HG03442 (cell line): ENCODE results near the gene MINDY3.

Experiments
- ATAC-seq: cut with Tn5 transposase; IDR thresholded peaks from one replicate; pipeline ENCODE4 v1.9.1; 2021; ENCODE audit warnings: mild to moderate bottlenecking, moderate library complexity; ENCODE audit not compliant: unreplicated experiment

MINDY3 gene

GRCh38 chr10:15808204-15808797 is 52.0 kb downstream of the MINDY3 start:
- ATAC-seq = no peak

DNA sequence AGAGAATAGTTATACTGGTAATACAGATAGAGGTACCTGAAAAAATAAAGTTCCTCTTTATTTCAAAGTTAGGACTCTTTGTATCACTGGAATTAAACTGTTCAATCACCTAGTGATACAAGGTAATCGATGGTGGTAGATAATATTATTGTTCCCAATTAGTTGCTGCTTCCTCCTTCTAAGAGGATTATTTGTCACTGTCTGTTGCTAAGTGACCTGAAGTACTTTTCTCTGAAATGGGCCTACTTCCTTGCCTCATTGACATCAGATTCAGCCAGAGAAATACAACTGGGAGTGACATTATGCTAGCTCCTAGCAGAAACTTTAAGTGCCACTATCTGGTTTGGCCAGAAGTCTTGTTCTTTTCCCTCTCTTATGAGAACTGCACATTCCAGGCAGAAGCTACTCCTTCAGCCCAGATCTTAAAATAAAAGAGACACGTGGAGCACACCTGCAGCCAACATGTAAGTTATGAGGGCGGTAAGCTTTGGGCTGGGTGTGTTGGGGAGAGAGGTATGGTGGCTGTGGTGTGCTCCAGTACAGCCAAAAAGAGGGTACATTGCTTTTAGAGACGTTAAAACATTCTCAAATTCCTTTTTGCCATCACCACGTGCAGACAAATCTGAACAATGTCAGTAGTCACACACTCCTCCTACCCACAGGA is 54.8 kb downstream of the MINDY3 start:
- ATAC-seq = no peak

DNA sequence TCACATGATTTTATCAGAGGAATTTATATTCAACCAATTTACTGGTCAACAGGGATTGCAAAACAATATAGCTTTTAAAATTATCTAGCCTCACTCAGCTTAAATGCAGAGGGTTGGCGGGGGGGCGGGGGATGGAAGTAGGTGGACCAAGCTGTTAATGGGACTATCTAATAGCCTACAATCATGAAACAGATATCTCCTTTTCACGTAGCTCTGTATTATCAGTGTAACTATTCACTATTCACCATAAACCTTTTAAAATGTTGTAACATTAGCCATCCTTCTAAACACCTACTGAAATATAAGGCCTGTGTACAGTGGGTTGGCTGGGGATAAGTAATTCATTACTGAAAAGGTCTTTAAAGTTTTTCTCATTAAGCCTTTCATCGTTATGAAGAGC is 56.2 kb downstream of the MINDY3 start:
- ATAC-seq = no peak

- ATAC-seq = no peak
Measured at GRCh38 chr10:15802375-15802949, 57.8 kb downstream of the MINDY3 start.

DNA sequence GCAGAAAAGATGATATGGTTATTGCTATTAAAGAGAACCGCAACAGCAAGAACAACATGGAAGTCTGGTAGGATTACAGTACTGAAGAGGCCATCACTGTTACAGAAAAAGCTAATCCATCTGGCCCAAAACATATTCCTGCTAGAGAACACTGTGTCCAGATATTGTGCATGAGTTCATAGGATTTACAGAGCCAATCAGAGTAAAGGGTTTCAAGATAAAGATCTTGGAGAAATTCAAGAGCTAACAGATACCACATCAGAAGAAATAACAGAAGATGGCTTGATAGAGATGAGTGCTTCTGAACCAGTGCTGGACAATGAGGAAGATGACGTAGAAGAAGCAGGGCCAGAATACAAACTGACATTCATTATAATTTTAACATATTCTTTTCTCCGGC is 58.7 kb downstream of the MINDY3 start:
- no peak for ATAC-seq

DNA sequence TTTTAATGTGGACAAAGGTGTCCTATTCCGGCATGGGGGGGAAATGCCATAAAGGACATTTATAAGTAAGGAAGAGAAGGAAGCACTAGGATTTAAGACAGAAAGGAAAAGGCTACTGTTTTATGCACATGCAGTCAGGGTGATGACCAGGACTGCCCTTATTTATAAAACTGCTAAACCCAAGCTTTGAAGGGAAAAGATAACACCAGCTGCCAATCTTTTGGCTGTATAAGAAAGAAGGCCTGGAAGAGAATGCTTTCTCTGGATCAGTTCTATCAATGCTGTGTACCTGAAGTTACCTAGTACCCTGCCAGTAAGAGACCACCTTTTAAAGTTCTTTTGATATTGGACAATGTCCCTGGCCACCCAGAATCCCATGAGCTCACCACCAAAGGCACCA is 59.2 kb downstream of the MINDY3 start:
- no peak for ATAC-seq

DNA sequence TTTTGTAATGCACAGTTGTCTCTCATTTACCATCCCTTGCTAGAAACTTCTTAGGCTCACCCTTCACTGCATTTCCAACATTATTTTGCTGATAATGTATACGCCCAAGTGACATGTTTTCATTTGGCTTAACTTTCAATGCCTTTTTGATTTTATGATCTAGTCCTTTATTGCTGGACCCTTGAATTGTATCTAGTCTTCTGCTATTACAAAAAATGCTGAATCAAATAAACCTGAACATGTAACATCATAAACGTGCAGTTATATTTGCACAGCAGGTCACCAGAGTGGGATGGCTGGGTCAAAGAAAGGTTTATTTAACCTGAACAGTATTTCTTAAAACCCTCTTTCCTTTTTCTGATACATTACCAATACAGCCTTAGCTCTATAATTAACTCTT is 63.0 kb downstream of the MINDY3 start:
- ATAC-seq = no peak

DNA sequence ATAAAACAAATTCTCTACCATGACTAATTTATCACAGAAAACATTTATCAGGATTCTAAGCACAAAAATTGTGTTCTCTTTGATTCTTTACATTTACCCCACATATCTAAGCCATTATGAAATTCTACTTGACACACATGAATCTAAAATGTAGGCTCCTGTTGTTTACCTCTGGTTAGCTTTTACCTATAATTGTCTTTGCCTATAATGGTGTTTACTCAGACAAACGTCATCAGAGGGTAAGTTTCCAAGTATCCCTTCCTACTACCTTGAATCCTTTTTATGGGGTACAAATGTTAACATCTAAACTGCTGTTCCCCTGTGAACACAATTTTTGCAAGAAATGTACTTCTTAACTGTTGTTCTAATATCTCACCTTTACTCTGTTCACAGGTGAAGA is 63.5 kb downstream of the MINDY3 start:
- ATAC-seq = no peak

DNA sequence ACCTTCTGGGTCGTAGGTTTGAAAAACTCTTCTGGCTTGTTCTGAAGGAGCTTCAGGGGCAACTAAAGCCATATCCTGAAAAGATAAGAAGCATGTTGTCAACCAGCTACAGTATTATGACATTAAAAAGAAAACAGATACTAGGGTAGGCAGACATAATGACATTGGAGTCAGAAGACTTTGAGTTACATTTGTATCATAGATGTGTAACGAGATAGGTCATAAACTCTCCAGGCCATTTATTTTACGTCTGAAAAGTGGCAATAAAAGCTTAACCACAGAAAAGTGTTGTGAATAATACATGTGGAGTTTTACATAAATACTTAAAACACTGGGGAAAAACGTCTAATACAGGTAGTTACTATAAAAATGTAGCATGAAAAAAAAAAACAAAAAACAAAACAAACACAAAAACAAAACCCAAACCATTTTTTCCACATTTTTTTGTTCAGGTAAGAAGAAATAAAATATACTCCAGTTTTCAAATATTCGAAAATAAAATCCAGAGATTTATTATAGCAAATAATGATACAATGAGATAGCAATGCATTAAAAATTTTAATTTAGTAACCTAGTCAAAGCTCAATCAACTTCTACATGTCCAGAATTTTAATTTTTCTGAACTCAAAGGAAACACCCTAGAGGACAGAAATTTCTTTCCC is 64.1 kb downstream of the MINDY3 start:
- ATAC-seq = no peak

DNA sequence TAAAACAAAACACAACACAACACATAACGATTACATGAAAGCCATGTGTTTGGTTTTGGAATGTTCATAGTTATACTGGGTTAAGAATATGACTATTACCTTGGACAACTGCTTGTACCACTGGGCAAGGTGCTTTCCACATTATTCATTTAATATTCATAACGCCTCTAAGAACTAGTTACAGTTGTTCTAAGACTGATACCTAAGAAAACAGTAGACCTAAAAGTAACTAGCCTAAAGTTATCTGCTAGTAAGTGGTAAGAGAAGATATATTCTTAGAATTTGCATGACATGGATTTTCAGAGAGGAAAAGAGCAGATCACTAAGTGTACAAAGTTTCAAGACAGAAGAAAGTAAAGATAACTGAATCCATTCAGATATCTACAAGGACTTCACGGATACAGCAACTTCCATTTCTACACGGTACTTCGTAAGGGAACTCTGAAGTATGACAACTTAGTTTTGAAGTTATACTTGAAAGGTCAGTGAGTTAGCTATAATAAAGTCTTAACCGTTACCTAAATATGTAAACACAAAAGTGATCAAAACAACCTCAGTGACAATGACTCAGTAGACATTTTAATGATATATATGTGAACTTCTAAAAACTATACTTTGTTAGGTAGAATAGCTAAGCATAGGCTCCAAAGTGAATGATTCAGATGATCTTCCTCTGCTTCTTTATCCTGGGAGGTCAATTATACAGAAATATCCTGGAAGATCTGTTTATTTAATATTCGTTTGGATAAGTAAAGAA is 65.1 kb downstream of the MINDY3 start:
- ATAC-seq = no peak

- no peak for ATAC-seq
Measured at GRCh38 chr10:15794569-15794968, 65.7 kb downstream of the MINDY3 start.

DNA sequence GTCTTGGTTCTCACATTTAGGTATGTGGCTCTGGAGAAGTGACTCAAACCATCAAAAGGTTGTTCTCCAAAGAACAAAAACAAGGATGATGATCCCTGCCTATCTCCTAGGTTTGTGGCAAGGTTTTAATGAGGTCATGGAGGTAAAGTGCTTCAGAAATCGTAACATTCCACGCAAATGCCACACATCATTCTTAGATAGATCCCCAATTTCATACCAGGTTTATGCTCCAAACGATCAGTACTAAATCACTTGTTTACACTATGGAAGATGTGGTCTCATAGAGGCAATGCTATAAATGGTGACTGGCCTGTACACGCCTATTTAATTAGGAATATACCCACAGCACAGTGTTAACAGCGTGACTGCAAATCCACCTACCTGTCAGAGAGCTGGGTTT is 66.6 kb downstream of the MINDY3 start:
- no peak for ATAC-seq

DNA sequence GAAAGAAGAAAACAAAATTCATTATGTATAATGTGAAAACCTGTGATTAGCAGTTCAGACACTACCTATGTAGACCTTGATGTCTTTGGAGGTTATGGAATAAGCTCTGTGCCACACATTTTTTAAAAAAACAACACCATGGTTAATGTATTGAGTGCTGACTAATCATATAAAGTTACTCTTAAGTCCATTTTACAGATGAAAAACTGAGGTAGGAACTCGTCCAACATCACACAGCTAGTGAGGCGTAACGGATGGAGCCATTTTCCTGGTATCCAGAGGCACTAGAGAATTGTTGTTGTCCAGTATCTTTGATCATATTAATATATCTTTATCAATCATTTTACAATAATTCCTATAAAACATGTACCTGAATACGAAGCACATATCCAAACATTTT is 67.5 kb downstream of the MINDY3 start:
- ATAC-seq = no peak

- ATAC-seq = no peak
Measured at GRCh38 chr10:15791816-15792524, 68.3 kb downstream of the MINDY3 start.

- ATAC-seq = no peak
Measured at GRCh38 chr10:15789793-15790525, 70.3 kb downstream of the MINDY3 start.

GRCh38 chr10:15787426-15787825 is 72.9 kb downstream of the MINDY3 start:
- ATAC-seq = no peak

GRCh38 chr10:15784662-15785300 is 75.5 kb downstream of the MINDY3 start:
- no peak for ATAC-seq

DNA sequence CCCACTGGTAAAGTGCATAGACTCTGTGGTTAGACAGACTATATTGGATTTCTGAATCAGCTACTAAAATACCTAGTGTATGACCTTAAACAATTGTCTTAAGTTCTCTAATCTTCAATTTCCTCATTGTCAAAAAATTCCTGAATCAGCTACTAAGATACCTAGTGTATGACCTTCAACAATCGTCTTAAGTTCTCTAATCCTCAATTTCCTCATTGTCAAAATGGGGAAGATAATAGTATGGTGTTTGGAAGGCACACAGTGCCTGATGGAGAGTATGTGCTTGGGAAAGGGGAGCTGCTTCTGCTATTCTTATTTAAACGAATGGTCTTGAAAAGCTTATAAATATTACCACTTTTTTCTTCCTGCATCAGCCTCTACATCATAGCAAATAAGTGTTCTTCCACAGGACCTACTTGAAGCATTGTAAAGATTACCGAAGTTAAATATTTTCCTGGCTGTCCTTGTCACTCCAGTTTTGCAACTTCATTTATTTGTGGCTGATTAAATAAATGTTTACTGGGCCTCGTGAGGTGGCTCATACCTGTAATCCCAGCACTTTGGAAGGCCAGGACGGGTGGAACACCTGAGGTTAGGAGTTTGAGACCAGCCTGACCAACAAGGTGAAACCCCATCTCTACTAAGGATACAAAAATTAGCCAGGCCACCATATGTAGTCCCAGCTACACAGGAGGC is 76.2 kb downstream of the MINDY3 start:
- ATAC-seq = no peak

DNA sequence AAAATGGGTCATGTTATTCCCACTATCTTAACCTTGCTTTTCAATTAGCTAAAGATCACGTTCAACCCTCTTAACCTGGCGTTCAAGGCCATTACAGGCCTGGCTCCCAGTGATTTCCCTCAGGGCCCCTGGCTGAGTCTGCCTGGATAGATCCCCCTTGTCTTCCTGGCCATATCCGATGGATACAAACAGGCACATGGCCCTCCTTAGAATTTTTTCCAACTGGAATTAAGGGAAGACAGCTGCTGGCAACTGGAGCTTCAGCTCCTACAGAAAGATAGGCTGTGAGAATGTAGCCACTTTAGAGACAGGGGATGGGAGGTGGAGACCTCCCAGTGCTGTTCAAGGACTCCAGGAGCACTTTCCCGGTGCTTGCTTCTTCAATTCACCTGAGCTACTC is 77.5 kb downstream of the MINDY3 start:
- ATAC-seq = no peak
